ENCODE results near the gene ASAP2. TPM values are rescaled to one million over a fixed set of nuclear protein-coding genes. Genes with fewer than 3 reads are reported as not detected.

Gene ASAP2
- total RNA-seq, 1 experiment from 2014 or later = 12.6 TPM

GRCh38 chr2:9445089-9445488 is 238.5 kb downstream of the ASAP2 start:
- Histone ChIP-seq H2AFZ (ENCODE audit: low read length) (no peak overlapping the region), H3K56ac (ENCODE audit: insufficient read length, low read depth, low read length) (no peak overlapping the region), H3K4me2 (ENCODE audit: insufficient read depth, insufficient read length, low read length) (no peak overlapping the region), H4K20me1 (ENCODE audit: control insufficient read depth, insufficient read depth, insufficient read length) (no peaks in the 10 kb centered on the region), H3K79me2 (ENCODE audit: insufficient read depth, low read length) (no peaks in the 10 kb centered on the region), H3K14ac (ENCODE audit: insufficient read depth, low read length) (no peak overlapping the region), H2AK5ac (ENCODE audit: insufficient read length, low read length) (no peak overlapping the region), H2BK5ac (ENCODE audit: insufficient read length, low read length) (no peak overlapping the region), H3K4me1 (ENCODE audit: insufficient read depth, low read length) (no peaks in the 10 kb centered on the region), H2BK15ac (ENCODE audit: low read depth, low read length) (no peak overlapping the region), H3K23ac (ENCODE audit: insufficient read length, low read depth, low read length) (no peak overlapping the region), H3K9me3 (ENCODE audit: control insufficient read depth, low read depth, low read length) (no peaks in the 10 kb centered on the region), H3K27me3 (ENCODE audit: insufficient read depth, low read length) (no peaks in the 10 kb centered on the region), H4K8ac (replicated peaks; ENCODE audit: insufficient read length, low read depth, low read length) (no peak overlapping the region), H2BK120ac (ENCODE audit: low read depth, low read length, poor library complexity, severe bottlenecking) (no peak overlapping the region), H3K18ac (ENCODE audit: insufficient read length, low read depth, low read length) (no peak overlapping the region), H3T11ph (ENCODE audit: low read length) (no peak overlapping the region), H3K23me2 (ENCODE audit: insufficient read length, low read depth, low read length, poor library complexity, severe bottlenecking) (no peaks in the 10 kb centered on the region), H4K5ac (ENCODE audit: insufficient read length, low read depth, low read length) (no peak overlapping the region), H3K27ac (ENCODE audit: insufficient read length, low read depth, low read length) (no peak overlapping the region), H2BK20ac (ENCODE audit: low read depth, low read length, poor library complexity, severe bottlenecking) (no peak overlapping the region), H2BK12ac (ENCODE audit: insufficient read length, low read depth, low read length) (no peak overlapping the region), H3K79me1 (ENCODE audit: insufficient read depth, low read depth, low read length, poor library complexity, severe bottlenecking) (no peaks in the 10 kb centered on the region), H4K91ac (ENCODE audit: insufficient read length, low read depth, low read length) (no peak overlapping the region), H3K4ac (ENCODE audit: low read depth, low read length) (no peak overlapping the region), H3K9ac (ENCODE audit: extremely low read depth, insufficient read length, low read length) (no peak overlapping the region)
- WGBS (ENCODE audit: extremely low coverage, insufficient read length, low lambda C conversion rate) = no CpG with 5 or more reads among the region's 7 CpGs
- Mint-ChIP-seq H3K27ac (no peak overlapping the region), H3K4me1 (no peaks in the 10 kb centered on the region), H3K4me3 (no peak overlapping the region), H3K36me3 (ENCODE audit: insufficient read depth in 1 of 3, low read depth in 3 of 3) (peaks cover 44 to 75% (median 63%) of the 10 kb centered on the region in 3 experiments; a peak in 6 of 7 replicates), H3K27me3 (ENCODE audit: low read depth) (no peaks in the 10 kb centered on the region), H3K9me3 (no peaks in the 10 kb centered on the region)
- TF ChIP-seq, protein P1, sequence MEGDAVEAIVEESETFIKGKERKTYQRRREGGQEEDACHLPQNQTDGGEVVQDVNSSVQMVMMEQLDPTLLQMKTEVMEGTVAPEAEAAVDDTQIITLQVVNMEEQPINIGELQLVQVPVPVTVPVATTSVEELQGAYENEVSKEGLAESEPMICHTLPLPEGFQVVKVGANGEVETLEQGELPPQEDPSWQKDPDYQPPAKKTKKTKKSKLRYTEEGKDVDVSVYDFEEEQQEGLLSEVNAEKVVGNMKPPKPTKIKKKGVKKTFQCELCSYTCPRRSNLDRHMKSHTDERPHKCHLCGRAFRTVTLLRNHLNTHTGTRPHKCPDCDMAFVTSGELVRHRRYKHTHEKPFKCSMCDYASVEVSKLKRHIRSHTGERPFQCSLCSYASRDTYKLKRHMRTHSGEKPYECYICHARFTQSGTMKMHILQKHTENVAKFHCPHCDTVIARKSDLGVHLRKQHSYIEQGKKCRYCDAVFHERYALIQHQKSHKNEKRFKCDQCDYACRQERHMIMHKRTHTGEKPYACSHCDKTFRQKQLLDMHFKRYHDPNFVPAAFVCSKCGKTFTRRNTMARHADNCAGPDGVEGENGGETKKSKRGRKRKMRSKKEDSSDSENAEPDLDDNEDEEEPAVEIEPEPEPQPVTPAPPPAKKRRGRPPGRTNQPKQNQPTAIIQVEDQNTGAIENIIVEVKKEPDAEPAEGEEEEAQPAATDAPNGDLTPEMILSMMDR (conservative IDR thresholded peaks at IDR 0.05) = no peak
- DNase-seq = no peak

Measured in H9 (cell line).